ENCODE measurements around the gene SNRPA.
"Not testable (repeated sequence)": the region's sequence is repeated elsewhere in the genome, so short reads cannot be mapped to it uniquely, and the experiment has no call there.

The SNRPA gene

DNA sequence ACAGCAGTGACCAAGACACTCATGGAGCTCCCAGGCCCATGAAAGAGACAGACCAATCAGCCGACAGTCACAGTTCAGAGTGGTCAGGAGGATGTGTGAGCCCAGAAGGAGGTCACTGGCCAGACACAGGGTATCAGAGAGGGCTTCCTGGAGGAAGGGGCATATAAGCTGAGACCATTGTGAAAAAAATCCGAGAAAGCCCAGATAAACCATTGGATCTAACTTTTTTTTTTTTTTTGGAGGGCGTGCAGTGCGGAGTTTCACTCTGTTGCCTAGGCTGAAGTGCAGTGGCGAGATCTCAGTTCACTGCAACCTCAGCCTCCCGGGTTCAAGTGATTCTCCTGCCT lies 29.9 kb upstream of the SNRPA start:
- no peak for DNase-seq (ENCODE audit: low read depth in 2 of 2)

DNA sequence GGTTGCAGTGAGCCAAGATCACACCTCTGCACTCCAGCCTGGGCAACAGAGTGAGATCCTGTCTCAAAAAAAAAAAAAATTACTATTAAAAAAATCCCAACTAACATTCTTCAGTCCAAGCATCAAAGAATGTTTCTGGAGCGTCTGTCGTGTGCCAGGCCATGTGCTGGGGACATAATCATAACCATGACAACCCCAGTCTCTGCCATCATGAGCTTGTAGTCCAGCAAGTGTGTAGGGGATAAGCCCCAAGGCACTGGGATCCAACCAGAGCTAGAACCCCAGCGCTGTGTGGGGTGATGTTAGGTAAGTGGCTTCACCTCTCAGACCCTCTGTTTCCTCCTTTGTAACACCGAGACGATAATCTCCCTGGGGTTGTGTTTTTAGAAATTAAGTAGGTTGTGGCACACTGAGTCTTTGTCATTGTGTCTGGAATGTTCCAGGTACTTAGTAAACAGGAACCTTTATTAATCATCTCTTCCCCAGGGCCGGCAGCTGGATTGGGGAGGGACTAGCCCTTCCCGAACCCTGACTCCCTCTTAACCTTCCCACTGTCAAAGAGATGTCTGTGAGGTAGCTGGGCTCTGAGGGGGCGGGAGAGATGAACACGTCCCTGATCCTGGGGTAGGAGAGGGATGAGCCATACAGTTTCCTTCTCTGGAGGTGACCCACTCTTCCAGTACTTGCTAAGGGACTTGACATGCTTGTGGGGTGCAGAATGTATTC lies 28.9 kb upstream of the SNRPA start:
- no peak for DNase-seq (ENCODE audit: low read depth in 2 of 2)

DNA sequence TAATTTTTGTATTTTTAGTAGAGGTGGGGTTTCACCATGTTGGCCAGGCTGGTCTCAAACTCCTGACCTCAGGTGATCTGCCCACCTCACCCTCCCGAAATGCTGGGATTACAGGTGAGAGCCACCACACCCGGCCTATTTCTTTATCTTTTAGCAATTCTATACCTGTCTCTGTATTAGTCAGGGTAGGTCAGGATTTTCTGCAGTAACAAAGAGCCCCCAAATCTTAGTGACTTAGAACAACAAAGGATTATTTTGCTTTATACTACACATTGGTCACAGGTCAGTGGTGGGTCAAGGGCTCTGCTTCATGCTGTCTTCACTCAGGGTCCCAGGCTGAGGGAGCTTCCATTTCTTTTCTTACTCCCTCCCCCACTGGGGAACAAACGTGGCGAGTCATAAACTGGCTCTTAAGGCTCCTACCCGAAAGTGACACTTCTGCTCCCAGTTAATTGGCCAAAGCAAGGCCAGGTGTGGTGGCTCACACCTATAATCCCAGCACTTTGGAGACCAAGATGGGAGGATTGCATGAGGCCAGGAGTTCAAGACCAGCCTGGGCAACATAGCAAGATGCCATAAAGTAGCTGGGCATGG lies 27.2 kb upstream of the SNRPA start:
- no peak for DNase-seq (ENCODE audit: low read depth in 2 of 2)

DNA sequence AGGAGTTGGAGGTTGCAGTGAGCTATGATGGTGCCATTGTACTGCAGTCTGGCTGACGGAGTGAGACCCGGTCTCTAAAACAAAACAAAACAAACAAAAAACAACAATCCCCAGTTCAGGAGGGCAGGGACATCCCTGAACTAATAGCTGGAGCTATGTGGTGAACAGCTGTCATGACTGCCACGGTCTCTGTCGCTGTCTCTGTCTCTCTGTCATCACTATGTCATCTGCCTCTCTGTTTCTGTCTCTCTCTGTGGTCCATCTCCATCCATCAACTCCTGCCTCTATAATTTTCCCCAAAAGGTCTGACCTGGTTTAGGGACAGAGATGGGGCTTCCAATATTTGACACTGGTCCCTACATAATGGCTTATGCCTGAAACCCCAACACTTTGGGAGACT lies 26.7 kb upstream of the SNRPA start:
- DNase-seq (ENCODE audit: low read depth in 2 of 2), result no peak

DNA sequence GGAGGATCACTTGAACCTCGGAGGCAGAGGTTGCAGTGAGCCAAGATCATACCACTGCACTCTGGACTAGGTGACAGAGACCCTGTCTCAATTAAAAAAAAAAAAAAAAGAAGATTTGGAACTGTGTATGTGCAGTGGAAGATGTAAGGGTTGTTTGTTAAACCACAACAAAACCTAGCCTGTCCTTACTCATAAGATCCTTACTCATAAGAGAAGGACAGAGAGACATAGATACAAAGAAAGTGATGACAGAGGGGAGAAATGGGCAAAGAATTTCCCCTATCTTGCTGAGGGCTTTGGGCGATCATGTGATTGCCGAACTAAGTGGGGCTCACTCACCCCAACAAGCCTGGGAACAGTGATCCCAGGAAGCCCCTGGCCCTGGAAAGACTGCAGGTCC lies 26.1 kb upstream of the SNRPA start:
- no peak for DNase-seq (ENCODE audit: low read depth in 2 of 2)

DNA sequence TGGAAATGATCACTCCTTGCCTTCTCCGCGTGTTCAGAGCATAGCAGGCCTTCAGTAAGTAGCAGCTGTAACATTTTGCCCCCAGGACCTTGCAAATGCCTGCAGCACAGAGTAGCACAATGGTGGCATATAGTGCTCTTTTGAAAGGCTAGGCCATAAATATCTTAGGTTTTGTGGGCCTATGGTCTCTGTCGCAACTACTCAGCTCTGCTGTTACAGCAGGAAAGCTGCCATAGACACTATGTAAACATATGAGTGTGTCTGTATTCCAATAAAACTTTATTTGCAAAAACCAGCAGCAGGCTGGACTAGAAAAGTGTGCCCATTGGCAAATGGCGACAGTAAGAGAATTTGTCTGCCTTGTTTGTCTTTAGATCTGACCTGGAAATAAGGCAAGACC lies 24.7 kb upstream of the SNRPA start:
- DNase-seq (ENCODE audit: low read depth in 2 of 2), result no peak

DNA sequence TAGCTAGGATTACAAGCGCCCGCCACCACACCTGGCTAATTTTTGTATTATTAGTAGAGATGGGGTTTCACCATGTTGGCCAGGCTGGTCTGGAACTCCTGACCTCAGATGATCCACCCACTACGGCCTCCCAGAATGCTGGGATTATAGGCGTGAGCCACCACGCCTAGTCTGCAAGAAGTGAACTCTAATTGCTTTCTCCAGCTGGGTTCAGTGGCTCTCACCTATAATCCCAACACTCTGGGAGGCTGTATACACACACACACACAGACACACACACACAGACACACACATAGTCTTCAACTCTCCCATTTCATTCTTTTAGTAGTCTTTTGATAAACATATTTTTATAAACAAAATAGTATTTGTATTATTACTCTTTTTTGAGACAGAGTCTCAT lies 20.9 kb upstream of the SNRPA start:
- not testable (repeated sequence) for DNase-seq (ENCODE audit: low read depth in 2 of 2)

DNA sequence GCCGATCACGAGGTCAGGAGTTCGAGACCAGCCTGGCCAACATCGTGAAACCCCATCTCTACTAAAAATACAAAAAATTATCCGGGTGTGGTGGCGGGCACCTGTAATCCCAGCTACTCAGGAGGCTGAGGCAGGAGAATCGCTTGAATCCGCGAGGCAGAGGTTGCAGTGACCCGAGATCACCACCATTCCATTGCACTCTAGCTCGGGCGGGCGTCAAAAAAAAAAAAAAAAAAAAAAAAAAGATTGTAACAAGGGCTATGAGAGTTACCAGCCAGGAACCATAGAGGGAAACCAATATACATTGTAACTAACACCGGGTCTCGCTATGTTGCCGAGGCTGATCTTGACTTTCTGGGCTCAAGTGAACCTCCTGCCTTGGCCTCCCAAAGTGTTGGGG lies 18.7 kb upstream of the SNRPA start:
- not testable (repeated sequence) for DNase-seq (ENCODE audit: low read depth in 2 of 2)

DNA sequence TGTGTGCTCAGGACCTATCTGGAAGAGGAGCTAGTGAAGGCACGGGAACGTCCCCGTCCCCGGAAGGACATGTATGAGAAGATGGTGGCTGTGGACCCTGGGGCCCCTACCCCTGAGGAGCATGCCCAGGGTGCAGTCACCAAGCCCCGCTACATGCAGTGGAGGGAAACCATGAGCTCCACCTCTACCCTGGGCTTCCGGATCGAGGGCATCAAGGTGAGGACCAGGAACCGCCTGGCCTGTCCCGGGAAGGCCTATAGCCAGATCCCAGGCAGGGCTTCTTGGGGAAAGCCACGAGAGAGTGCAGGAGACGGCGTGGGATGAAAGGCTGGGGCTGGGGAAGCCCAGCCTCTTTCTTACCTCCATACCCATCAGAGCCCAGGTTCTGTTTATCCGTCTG lies 17.9 kb upstream of the SNRPA start:
- DNase-seq (ENCODE audit: low read depth in 2 of 2), result no peak

DNA sequence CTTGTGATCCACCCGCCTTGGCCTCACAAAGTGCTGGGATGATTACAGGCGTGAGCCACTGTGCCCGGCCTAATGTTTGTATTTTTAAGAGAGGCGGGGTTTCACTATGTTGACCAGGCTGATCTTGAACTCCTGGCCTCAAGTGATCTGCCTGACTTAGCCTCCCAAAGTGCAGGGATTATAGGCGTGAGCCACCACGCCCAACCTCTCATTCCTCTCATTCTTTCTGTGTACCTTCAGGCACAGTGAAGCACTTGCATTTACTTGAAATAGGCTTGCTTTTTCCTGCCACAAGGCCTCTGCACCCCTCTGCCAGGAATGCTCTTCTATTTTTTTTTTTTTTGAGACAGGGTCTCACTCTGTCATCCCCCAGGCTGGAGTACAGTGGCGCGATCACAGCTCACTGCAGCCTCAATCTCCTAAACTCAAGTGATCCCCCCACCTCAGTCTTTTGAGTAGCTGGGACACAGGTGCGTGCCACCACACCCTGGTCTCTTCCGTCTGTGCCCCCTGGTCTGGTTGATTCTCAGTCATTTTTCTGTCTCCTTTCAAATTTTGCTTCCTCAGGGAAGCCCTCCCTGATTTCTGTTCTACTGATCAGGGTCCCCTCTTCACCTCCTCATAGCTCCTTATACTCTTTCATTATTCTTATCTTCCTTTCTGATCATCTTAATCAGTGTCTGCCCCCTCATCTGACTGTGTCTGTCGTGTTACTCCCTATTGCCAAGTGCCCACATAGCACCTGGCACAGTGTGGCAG lies 15.8 kb upstream of the SNRPA start:
- DNase-seq (ENCODE audit: low read depth in 2 of 2), result no peak

DNA sequence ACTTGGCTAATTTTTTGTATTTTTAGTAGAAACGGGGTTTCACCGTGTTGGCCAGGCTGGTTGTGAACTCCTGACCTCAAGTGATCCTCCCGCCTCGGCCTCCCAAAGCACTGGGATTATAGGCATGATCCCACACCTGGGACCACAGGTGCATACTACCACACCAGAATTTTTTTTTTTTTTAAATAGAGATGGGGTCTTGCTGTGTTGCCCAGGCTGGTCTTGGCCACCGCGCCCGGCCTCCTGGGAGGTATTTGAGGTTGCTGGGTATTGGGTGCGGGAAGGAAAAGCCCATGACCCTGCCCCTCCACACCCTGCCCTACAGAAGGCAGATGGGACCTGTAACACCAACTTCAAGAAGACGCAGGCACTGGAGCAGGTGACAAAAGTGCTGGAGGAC lies 14.3 kb upstream of the SNRPA start:
- DNase-seq (ENCODE audit: low read depth in 2 of 2), result no peak

DNA sequence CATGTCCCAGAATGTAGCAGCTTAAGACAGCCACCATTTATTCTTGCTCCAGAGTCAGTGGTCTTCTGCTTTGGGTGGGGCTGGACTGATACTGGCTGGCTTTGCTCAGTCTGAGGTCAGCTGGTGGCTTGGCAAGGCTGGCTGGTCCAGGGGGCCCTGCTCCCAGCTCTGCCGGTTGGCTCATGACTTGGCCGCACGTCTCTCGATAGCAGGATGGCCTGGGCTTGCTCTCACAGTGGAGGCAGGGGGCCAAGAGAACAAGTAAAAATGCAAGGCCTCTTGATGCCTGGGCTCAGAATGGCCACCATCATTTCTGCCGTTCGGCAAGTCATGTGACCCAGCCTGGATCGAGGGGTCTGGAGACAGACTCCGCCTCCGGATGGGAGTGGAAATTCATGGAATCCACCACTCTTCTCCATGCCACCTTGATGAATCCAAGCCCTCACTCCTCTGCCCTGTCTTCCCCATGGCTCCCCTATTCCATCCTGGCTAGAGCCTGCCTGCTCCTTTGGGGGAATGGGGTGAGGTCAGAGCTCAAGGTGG lies 13.8 kb upstream of the SNRPA start:
- DNase-seq (ENCODE audit: low read depth in 2 of 2), result no peak

DNA sequence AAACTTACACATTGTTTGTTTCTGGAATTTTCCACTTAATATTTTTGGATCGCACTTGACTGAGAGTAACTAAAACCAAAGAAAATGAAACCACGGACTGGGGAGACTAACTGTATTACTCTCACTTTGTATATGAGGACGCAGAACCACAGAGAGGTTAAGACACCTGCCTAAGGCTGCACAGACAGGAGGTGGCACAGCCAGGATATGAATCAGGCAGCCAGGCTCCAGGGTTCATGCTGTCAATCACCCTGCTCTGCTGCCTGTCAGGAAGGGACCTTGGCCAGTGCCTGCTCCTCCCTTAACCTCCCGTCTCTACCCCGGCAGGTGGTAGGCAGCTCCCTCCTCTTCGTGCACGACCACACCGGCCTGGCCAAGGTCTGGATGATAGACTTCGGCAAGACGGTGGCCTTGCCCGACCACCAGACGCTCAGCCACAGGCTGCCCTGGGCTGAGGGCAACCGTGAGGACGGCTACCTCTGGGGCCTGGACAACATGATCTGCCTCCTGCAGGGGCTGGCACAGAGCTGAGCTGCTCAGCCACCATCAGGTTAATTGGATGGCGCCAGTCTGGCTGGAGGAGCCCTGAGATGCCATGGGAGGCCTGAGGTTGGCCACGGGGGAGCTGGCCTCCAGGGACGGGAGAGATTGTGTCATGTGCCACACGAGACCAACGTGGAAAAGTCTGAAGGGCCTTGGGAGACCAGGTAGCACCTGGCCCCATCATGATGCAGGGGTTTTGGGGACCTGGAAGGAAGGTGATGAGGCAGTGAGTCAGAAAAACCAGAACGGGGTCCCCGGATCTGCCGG lies 11.8 kb upstream of the SNRPA start:
- DNase-seq (ENCODE audit: low read depth in 2 of 2), result no peak

DNA sequence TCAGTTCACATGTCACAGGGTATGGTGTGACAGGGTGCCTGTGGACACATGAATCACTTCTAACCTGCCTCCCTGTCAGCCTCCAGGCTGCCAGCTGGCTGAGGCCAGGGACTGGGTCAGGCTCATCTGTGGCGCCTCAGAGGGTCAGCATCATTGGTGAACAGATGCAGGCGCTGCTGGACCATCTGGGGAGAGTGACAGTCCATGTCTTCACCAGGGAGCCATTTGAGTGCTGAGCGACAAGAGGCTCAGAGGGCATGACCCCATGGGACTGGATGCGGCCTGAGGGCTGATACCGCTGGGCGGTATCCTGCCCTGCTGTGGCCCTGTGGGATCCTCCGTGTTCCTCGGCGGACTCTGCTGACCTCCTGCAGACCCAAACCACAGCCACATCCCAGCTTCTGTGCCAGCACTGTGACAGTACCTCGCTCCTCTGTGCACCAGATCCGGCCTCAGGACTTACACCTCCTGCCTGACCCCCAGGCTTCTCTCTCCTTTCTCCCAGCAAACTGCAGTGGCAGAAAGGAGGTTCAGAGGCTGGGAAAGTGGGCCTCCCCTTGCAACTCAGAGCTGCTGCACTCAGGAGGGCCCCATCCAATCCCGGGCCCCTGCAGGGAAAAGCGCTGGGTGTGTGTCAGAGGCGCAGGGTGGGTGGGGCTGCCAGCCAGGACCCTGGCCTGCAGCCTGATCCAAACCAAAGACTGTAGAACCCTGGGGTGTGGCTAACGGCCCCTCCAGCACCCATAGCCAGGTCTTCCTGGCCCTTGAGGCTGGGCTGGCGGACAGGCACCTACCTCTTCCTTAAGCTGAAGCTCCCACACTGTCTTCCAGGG lies 10.9 kb upstream of the SNRPA start:
- no peak for DNase-seq (ENCODE audit: low read depth in 2 of 2)

DNA sequence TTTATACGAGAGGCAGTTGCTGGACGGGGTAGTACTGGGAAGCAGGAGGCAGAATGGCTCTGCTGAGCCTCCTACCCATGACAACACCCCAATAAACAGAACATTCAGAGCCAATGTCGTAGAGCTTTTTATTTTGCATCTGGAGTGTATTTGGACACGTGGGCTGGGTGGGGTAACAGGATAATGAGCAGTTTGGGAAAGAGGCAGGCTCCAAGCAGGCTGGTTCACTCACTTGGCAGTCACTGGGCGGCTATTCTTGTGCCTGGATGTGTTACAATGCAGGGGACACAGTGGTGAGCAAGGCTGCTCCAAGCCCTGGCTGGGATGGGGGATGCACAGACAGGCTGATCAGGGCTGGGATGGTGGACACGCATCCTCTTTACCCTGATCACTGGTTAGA lies 10.3 kb upstream of the SNRPA start:
- DNase-seq (ENCODE audit: low read depth in 2 of 2), result no peak

DNA sequence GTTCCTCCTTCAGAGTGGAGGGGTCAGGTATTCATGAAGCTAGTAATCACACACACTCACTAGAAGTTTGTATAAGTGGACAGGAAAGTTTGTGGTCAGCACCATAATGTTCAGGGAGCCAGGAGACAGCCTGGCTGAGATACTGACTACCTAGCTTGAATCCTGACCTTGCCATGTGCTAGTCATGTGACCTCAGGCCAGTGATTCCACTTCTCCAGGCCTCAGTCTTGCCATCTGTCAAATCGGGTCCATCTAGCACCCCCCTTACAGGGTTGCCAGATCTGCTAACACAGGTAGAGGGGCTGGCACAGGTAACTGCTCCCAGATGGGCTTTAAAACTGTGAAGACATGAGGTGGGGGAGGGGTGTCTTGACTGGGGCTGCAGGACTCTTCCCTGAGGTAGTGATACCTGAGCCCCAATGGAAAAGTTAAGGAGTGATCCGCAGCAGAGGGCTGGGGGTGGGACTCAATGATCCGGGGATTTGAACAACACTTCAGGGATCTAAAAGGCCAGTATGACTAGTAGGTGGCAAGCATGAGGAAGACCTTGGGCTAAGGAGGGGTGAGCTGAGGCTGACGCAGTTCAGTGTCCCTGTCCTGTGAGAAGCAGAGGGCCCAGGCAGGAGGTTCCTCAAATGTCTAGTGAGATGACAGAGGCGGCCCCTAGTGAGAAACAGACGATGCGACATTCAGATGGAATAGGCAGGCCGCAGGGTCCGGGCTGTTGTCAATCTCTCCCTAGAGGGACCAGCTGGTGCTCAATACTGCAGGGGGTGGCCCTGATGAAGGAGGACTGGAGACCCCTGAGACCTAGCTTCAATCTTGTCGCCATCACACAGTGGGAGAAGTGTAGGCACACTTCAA lies 9.2 kb upstream of the SNRPA start:
- no peak for DNase-seq (ENCODE audit: low read depth in 2 of 2)

DNA sequence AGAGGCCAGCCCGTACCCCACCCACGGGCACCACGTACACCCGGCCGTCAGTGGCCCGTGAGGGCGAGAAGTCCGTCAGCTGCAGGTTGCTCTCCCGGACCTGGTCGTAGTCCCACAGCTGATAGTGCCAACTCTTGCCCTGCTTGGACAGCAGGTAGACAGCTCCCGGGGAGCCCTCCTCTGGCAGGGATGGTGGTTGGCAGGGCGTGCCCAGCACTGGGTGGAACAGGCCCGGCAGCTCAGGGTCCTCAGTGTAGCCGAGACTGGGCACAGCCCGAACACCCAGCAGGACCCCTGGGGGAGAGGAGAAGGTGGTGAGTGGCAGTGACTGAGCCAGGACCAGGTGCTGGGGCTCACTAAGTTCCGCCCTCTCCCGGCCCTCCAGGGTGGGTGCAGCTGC lies 8.5 kb upstream of the SNRPA start:
- DNase-seq (ENCODE audit: low read depth in 2 of 2), result no peak

DNA sequence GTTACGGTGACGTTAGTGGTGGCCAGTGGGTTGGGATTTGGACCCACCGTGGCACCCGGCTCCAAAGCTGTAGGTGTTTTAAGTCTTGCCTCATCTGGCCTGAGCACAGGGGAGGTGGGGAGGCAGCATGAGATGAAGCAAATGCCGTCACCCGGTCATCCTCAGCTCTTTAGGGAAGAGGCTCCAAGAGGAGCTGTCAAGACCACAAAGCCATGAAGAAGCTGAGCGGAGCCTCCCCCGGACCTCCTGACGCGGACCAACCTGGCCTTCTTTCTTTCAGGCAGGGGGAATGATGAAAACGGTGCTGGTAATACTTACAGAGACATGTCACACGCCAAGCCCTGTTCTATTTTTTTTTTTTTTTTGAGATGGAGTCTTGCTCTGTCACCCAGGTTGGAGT lies 8.1 kb upstream of the SNRPA start:
- no peak for DNase-seq (ENCODE audit: low read depth in 2 of 2)

DNA sequence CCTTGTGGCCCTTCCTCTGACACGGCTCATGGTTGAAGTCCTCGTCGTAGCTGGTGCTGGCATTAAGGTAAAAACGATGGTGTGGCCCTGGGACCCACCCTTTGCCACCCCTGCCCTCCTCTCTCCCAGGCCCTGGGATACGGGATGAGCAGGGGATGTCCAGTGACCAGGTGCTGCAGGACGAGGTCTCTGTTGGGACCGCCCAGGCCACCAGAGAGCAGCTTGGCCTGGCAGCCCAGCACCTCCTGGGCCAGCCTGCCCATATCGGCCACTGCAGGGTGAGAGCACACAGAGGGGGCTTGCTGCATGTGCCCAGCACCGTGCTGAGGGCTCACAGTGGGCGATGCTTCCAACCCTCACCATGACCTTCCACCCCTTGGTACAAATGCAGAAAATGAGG lies 7.1 kb upstream of the SNRPA start:
- no peak for DNase-seq (ENCODE audit: low read depth in 2 of 2)
